ENCODE results near the gene SLC16A7.

Gene SLC16A7

GRCh38 chr12:59624732-59625460, 29.1 kb downstream of the SLC16A7 start:
- no peak for TF ChIP-seq CTCF (IDR thresholded peaks at IDR 0.05; ENCODE audit: borderline replicate concordance, insufficient read depth, low read depth, low read length)
- H3K4me3 ChIP-seq (ENCODE audit: low read depth, low read length), result no peak overlapping the region

DNA sequence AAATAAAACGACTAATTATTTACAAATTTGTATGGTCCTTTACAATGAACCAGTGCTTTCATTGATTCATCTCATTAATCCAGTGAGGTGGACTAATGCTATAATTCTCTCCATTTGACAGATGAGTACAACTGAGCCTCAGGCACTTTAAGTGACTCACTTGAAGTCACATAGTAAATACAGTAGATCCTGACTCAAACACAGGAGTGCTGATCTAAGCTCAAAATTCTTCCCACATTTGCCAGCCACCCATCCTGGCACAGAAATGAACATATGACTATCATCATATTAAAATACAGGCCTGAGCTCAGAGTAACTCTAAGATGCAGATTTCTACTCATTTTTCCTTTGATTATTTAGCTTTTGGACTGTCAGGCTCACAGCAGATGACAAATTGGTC, 30.6 kb downstream of the SLC16A7 start:
- no peak for TF ChIP-seq CTCF (IDR thresholded peaks at IDR 0.05; ENCODE audit: borderline replicate concordance, insufficient read depth, low read depth, low read length)
- no peak overlapping the region for H3K4me3 ChIP-seq (ENCODE audit: low read depth, low read length)

DNA sequence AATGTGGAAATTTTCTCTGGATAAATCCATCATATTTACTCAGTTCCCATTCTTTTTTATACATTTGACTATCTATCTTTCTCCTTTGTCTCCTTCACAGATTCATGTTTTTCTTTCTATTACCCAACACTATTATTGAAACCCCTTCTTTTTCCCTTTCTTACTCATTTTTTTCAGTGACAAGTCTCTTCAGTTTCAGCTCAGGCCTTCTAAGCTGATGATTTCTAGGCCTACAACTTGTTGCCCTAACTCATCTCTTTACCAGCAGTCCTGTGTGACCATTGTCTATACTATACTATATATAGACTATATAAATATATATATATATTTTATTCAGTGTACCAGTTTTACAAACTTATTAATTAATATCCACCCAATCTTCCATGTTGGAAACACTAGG, 31.8 kb downstream of the SLC16A7 start:
- H3K4me3 ChIP-seq (ENCODE audit: low read depth, low read length), result no peak overlapping the region
- no peak for TF ChIP-seq CTCF (IDR thresholded peaks at IDR 0.05; ENCODE audit: borderline replicate concordance, insufficient read depth, low read depth, low read length)

DNA sequence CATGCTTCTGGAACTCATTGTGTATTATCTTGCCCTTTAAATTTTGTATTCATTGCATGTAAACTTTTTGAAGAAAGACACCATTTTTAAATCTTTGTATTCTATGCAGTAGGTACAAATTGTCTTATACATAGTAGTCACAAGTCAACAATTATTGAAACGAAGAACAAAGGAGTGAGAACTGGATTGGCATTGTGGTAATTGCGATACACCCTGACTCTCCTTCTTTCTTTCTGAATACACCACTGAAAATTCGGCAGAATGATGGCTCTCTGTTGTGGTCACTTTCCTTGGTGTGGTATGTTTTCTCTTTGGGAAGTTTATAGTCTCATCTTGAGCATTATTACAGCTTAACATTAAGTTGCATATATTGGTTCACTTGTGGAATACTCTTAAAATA, 34.1 kb downstream of the SLC16A7 start:
- no peak for TF ChIP-seq CTCF (IDR thresholded peaks at IDR 0.05; ENCODE audit: borderline replicate concordance, insufficient read depth, low read depth, low read length)
- H3K4me3 ChIP-seq (ENCODE audit: low read depth, low read length), result no peak overlapping the region

GRCh38 chr12:59632408-59632807, 36.6 kb downstream of the SLC16A7 start:
- TF ChIP-seq CTCF (IDR thresholded peaks at IDR 0.05; ENCODE audit: borderline replicate concordance, insufficient read depth, low read depth, low read length), result no peak
- no peak overlapping the region for H3K4me3 ChIP-seq (ENCODE audit: low read depth, low read length)

GRCh38 chr12:59634254-59634653, 38.4 kb downstream of the SLC16A7 start:
- no peak overlapping the region for H3K4me3 ChIP-seq (ENCODE audit: low read depth, low read length)
- no peak for TF ChIP-seq CTCF (IDR thresholded peaks at IDR 0.05; ENCODE audit: borderline replicate concordance, insufficient read depth, low read depth, low read length)

- no peak for TF ChIP-seq CTCF (IDR thresholded peaks at IDR 0.05; ENCODE audit: borderline replicate concordance, insufficient read depth, low read depth, low read length)
- no peak overlapping the region for H3K4me3 ChIP-seq (ENCODE audit: low read depth, low read length)
Observed at GRCh38 chr12:59636945-59637691, 41.3 kb downstream of the SLC16A7 start.

All from GM12875 (cell line).